AG10803 (cell line): ENCODE measurements around the gene BCL11A.

Source experiments
- DNase-seq: peaks from one replicate; pipeline ENCODE4 v3.0.0; 2010; ENCODE audit warnings: low read depth
- H3K4me3 ChIP-seq: 2 replicates; pipeline ENCODE4 v1.5.1; 2011; ENCODE audit warnings: mild to moderate bottlenecking, low read length, control low read depth
- TF ChIP-seq, protein P1 (sequence below): conservative IDR thresholded peaks from 2 replicates; pipeline ENCODE4 v1.5.1; 2011; ENCODE audit warnings: mild to moderate bottlenecking, low read length, control low read depth, inconsistent platforms

The BCL11A gene

GRCh38 chr2:60553495-60554073, at the start of gene BCL11A:
Gene BCL11A, minus strand, starts transcription at chr2:60553654. Its CDS starts 384 bp downstream, at chr2:60553270.
- peak within 1 kb of the TSS; percentile 75 for H3K4me3 ChIP-seq
- peak; percentile 78 for DNase-seq
- TF ChIP-seq, protein P1, sequence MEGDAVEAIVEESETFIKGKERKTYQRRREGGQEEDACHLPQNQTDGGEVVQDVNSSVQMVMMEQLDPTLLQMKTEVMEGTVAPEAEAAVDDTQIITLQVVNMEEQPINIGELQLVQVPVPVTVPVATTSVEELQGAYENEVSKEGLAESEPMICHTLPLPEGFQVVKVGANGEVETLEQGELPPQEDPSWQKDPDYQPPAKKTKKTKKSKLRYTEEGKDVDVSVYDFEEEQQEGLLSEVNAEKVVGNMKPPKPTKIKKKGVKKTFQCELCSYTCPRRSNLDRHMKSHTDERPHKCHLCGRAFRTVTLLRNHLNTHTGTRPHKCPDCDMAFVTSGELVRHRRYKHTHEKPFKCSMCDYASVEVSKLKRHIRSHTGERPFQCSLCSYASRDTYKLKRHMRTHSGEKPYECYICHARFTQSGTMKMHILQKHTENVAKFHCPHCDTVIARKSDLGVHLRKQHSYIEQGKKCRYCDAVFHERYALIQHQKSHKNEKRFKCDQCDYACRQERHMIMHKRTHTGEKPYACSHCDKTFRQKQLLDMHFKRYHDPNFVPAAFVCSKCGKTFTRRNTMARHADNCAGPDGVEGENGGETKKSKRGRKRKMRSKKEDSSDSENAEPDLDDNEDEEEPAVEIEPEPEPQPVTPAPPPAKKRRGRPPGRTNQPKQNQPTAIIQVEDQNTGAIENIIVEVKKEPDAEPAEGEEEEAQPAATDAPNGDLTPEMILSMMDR = no peak

- TF ChIP-seq, protein P1 = no peak
- no peak overlapping the region for H3K4me3 ChIP-seq
- DNase-seq = no peak
Observed at GRCh38 chr2:60602828-60603532, 49.5 kb upstream of the BCL11A start.

DNA sequence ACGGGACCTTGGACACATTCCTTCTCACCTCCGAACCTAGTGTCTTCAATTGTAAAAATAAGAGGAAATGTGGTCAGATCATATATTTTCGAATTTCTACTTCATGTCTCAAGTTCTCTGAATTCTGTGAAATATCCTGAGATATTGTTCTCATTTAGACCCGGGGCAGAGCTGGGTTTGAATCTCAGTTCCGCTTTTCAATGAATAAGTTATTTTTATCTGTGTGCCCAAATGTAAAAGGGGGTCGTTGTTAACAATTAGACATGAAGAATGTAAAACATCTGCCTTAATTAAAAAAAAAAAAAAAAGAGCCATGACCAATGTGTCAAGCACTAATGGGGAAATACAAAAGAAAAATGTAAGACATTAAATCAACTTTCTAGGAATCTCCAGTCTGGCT, 48.9 kb upstream of the BCL11A start:
- TF ChIP-seq, protein P1 = no peak
- no peak overlapping the region for H3K4me3 ChIP-seq
- DNase-seq = no peak

- TF ChIP-seq, protein P1 = no peak
- DNase-seq = no peak
- H3K4me3 ChIP-seq = no peak overlapping the region
Observed at GRCh38 chr2:60598271-60598670, 44.8 kb upstream of the BCL11A start.

GRCh38 chr2:60597346-60597745, 43.9 kb upstream of the BCL11A start:
- DNase-seq = peak; percentile 6
- TF ChIP-seq, protein P1 = no peak
- no peak overlapping the region for H3K4me3 ChIP-seq

DNA sequence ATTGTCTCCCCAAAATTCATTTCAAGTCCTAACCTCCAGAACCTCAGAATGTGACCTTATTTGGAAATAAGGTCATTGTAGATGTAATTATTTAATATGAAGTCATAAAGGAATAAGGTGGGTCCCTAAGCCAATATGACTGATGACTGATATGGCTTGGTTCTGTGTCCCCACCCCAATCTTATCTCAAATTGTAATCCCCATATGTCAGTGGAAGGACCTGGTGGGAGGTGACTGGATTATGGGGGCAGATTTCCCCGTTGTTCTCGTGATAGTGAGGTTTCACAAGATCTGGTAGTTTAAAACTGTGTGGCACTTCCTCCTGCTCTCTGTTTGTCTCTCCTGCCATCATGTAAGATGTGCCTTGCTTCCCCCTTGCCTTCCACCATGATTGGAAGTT, 43.0 kb upstream of the BCL11A start:
- no peak for DNase-seq
- TF ChIP-seq, protein P1 = no peak
- no peak overlapping the region for H3K4me3 ChIP-seq

DNA sequence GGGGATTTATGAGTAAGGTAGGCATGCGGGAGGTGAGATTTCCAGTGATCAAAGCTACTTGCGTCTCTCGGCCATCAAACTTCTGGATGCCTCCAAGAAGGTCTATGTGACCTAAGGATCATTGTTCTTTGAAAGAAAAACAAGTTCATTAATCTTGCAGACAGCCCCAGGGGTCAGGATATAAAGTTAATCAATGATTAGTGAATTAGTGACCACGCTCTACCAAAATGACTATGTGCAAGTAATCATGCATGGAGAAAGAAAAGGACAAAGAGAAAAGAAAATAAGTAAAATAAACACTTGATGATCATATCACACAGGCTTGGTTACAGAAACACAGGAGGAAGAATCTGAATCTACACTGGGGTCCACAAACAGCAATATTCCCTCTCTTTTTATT, 42.5 kb upstream of the BCL11A start:
- TF ChIP-seq, protein P1 = no peak
- DNase-seq = no peak
- H3K4me3 ChIP-seq = no peak overlapping the region
